A673 (cell line): ENCODE results near the gene KRTAP10-2.

Experiments used
- EZH2 ChIP-seq: fragments of 200-600 bp; sonication (generic); IDR thresholded peaks from 2 replicates; pipeline ENCODE4 v1.6.1; 2017; ENCODE audit warnings: borderline replicate concordance, low read depth, mild to moderate bottlenecking, mixed read lengths, antibody characterized with exemption, low read length; ENCODE audit not compliant: poor library complexity, severe bottlenecking
- TF ChIP-seq, protein P1 (sequence below): fragments of 300-800, 200-600 bp; sonication (generic); conservative IDR thresholded peaks from 2 replicates; pipeline ENCODE4 v1.5.1; 2017; ENCODE audit warnings: low read depth, mild to moderate bottlenecking, antibody characterized with exemption, low read length, moderate library complexity, mixed read lengths

DNA sequence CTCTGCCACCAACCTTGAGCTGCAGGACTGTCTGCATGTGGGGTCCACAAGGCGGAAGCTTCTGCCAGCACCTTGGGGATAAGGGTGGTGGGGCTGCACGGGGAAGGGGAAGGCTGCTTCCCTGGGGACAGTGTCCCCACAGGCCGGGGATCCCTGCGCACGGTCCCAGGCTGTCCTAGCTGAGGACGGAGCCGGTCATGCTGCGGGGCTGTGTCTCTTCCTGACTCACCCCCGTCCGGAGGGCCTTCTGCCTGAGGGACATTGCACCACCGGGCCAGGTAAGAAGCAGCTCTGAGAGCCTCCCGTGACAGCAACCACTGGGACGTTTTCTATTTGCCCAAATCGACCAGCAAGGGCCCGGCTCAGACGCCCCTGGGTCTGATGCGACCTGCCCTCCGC is 41.2 kb downstream of the KRTAP10-2 start:
- TF ChIP-seq, protein P1, sequence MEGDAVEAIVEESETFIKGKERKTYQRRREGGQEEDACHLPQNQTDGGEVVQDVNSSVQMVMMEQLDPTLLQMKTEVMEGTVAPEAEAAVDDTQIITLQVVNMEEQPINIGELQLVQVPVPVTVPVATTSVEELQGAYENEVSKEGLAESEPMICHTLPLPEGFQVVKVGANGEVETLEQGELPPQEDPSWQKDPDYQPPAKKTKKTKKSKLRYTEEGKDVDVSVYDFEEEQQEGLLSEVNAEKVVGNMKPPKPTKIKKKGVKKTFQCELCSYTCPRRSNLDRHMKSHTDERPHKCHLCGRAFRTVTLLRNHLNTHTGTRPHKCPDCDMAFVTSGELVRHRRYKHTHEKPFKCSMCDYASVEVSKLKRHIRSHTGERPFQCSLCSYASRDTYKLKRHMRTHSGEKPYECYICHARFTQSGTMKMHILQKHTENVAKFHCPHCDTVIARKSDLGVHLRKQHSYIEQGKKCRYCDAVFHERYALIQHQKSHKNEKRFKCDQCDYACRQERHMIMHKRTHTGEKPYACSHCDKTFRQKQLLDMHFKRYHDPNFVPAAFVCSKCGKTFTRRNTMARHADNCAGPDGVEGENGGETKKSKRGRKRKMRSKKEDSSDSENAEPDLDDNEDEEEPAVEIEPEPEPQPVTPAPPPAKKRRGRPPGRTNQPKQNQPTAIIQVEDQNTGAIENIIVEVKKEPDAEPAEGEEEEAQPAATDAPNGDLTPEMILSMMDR: no peak
- TF ChIP-seq EZH2: no peak
